ENCODE measurements around the gene XRRA1.

XRRA1 gene

GRCh38 chr11:74822170-74822569 lies 126.7 kb downstream of the XRRA1 start:
- no peak for DNase-seq

- DNase-seq = no peak
Observed at GRCh38 chr11:74820763-74821162, 128.1 kb downstream of the XRRA1 start.

GRCh38 chr11:74819400-74819799 lies 129.5 kb downstream of the XRRA1 start:
- DNase-seq = no peak

GRCh38 chr11:74818283-74818946 lies 130.5 kb downstream of the XRRA1 start:
- no peak for DNase-seq

- DNase-seq = no peak
Observed at GRCh38 chr11:74816664-74817063, 132.2 kb downstream of the XRRA1 start.

GRCh38 chr11:74815966-74816365 lies 132.9 kb downstream of the XRRA1 start:
- no peak for DNase-seq

- DNase-seq = no peak
Observed at GRCh38 chr11:74809801-74810200, 139.1 kb downstream of the XRRA1 start.

- DNase-seq = no peak
Observed at GRCh38 chr11:74806267-74806666, 142.6 kb downstream of the XRRA1 start.

GRCh38 chr11:74791333-74792100 lies 157.4 kb downstream of the XRRA1 start:
- no peak for DNase-seq

Measured in NCI-H1105 treated with DMSO at 0.1 percent for 48 hours (cell line).